DMS53 (cell line): ENCODE measurements around the gene EBF4.

Source experiments
- DNase-seq: peaks from one replicate; lab custom pipeline; 2025; lab: John Stamatoyannopoulos, UW

EBF4 gene

GRCh38 chr20:2700913-2701620 is 8.5 kb downstream of the EBF4 start:
- DNase-seq = no peak

DNA sequence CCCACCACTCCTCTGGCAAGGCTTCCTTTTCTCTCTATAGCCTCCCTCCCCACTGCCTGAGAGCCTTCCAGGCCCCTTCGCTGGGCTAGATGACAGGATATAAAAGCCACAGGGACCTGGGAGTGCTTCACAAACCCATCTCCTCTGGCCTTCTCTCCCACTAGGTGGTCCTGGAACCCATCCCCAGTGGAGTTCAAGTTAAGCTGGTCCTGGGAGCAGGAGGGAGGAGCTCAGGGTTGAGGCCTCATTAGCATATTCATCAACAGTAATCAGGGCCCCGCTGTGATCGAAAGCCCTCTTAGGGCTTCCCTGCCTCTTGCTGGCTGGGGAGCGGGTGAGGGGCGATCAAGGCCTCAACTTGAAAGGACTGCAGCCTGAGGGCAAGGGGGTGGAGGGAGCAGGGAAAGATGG is 9.1 kb downstream of the EBF4 start:
- DNase-seq = no peak

GRCh38 chr20:2703716-2704475 is 11.3 kb downstream of the EBF4 start:
- DNase-seq = no peak

- no peak for DNase-seq
These were observed 13.5 kb downstream of the EBF4 start for GRCh38 chr20:2705931-2706645.

DNA sequence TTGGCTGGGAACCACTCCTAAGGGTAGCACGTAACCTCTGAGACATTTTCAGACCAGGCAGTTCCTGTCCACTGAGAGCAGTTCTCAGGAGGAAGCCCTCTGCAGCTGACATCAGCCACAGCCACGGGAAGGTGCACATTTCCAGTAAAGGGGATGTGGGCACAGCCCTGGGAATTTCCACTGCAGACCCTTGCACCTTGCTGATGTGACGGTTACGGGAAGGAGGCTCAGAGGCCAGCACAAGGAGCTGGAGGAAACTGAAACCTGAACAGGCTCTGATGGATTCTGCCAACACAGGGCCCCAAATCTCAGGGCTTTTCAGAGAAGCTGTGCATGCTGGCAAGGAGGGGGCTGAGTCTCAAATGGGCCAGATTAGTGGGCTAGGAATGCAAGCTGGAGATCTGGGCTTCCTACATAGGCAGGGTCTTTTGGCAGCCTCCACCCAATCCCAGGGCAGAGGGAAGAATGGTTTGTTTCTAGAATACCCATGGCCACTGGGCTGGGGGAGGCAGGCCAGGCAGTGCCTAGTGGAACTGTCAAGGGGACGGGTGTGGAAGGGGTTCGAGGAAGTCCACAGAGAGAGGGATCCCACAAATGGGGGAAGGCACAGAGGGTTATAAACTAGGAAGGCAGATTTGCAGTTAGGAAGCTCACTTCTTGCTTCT is 14.2 kb downstream of the EBF4 start:
- no peak for DNase-seq

DNA sequence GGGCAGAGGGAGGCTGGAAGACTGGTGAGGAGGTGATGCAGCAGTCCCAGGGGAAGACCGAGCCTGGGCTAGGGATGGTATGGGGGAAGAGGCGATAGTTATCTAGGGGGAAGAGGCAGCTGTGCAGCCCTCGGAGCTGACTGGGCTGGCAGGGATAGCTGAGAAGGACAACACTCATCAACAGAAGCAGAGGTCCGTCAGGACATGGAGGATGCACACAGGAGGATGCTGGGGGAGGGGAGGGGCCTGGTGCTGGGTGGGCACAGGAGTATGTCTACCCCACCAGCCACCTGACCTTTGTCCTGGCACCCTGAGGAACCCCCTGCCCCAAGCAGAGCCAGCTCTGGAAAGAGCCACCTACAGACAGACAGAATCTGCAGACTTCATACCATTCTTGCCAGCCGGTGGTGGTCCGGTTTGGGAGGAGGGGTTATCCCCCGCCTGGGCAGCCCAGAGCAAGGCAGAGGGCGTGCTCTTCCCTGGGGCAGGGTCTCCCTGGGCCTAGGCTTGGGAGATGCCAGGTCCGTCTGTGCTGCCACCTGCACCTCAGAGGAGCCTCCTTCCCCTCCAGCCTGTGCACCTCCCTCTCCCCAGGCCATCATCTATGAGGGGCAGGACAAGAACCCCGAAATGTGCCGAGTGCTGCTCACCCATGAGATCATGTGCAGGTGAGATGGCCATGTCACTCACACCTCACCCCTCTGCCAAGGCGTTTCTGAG is 14.9 kb downstream of the EBF4 start:
- DNase-seq = no peak

GRCh38 chr20:2708073-2708415 is 15.5 kb downstream of the EBF4 start:
- no peak for DNase-seq

- no peak for DNase-seq
These were observed 16.1 kb downstream of the EBF4 start for GRCh38 chr20:2708665-2709064.

DNA sequence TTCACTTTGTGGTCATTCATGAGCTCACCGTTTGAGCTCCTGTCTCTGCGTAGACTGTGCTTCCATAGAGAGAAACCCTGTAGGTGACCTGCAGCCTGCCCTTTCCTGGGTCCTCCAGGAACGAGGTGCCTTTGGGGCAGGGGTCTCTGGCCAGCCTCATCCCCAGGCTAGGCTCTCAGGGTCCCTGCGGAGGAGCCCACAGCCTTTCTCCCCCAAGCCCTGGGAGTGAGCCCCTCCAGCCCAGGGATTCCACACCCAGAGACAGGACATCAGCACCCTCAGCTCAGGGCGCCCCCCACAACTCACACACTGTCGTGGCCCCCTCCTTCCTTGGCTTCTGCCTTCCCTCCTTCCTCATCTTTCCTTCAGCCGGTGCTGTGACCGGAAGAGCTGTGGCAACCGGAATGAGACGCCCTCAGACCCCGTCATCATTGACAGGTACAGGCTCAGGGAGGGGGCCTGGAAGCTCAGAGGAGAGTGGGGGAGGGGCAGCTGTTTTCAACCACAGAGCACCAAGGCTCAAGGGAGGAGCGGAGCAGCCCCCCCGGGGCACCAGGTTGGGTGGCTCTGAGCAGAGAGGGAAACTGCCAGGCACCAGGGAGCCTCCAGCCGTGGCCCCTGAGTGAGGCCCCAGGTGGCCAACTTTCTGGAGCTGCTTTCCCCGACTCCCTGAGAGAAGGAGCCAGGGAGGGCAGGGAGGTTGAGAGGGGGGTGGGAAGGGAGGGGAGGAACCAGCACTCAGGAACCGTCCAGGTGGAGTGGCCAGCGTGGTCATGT is 16.8 kb downstream of the EBF4 start:
- no peak for DNase-seq

GRCh38 chr20:2713285-2713684 is 20.7 kb downstream of the EBF4 start:
- peak; percentile 30 for DNase-seq

DNA sequence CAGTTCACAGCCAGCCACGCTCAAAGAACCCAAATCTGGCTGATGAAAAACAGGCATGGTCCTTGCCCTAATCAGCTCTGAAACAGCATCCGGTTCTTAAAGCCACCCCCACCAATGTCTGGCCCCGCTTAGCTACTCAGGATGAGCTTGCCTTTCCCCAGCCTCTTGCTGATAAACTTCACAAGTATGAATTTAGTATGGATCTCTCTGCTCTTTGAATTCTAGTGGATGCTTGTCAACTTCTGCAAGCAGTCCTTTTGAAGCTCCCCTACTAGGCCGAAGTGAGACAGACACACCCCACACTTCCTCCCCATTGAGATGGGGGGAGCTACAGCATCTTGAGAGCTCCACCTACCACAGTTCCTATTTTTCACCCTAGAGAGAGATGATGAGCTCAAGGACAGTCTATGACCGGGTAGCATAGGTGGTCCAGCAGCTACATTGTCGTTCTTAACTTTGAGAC is 36.7 kb downstream of the EBF4 start:
- DNase-seq = no peak

DNA sequence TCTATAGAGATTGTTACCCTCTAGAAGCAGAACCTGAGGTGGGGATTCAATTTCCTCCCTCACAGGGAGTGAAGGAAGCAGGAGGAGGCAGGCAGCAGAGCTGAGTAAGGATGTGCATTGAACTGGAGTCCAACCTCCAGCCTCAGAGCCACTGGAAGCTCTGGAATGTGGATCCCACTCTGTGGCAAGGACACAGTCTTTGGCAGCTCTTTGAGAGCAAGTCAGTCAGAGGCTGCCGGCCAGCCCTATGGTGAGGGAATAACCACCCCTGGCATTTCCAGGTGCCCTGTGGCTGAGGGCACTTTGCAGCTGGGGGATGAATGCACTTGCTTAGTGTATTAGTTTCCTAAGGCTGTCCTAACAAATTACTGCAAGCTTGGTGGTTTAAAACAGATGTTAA is 37.2 kb downstream of the EBF4 start:
- no peak for DNase-seq

DNA sequence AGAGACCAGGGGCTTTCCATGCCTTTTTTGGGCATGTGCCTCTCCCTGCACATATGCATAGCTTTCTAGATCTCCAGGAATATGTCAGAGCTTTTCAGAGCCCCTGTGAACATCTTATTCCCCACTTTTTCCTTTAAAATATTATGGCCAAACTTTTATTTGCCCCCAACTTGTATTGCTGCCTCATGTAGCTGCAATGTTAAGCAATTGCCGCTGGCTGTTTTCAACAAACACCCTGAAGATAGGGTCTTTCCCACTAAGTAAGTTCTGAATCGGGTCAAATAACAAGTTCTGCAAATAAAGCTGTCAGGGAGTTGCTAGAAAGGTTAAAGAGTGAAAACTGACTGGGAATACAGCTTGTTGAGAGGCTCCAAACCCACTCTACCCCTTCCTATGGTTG is 42.3 kb downstream of the EBF4 start:
- no peak for DNase-seq

GRCh38 chr20:2736441-2736840 is 43.9 kb downstream of the EBF4 start:
- DNase-seq = no peak

- DNase-seq = no peak
These were observed 45.9 kb downstream of the EBF4 start for GRCh38 chr20:2738331-2739041.

DNA sequence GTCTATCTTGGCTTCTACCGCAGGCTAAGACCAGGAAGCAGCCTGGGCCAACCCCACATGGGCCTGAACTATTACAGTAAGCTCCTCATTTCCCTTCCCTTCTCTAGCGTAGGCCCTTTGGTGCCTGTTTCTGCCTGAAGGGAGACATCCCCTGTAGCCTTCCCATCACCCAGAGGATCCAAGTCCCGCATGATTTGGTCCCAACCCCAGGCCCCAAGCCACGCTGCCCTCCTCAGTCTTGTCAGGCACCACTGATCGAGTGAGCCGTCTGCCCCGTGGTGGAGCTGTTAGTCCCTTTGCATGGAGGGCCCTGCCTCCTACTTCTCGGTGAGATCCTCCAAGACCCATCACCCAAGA is 46.4 kb downstream of the EBF4 start:
- no peak for DNase-seq

DNA sequence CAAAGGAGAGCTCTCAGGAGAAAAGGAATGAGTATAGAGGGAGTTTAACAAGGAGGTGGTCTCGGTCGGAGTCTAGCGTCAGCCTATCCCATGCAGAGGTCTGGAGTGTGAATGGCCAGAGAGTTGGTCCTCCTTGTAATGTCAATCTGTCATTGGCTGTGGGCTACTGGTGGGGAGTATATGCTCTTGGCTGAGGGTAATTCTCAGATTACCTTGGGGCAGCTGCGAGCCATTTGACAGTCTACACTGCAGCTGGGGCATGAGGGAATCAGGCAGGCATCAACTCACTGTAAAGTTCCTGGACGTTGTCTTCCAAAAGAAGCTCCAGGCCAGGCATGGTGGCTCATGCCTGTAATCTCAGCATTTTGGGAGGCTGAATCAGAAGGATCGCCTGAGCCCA is 48.1 kb downstream of the EBF4 start:
- no peak for DNase-seq

- no peak for DNase-seq
These were observed 48.9 kb downstream of the EBF4 start for GRCh38 chr20:2741463-2741862.

GRCh38 chr20:2741881-2742280 is 49.3 kb downstream of the EBF4 start:
- DNase-seq = no peak

DNA sequence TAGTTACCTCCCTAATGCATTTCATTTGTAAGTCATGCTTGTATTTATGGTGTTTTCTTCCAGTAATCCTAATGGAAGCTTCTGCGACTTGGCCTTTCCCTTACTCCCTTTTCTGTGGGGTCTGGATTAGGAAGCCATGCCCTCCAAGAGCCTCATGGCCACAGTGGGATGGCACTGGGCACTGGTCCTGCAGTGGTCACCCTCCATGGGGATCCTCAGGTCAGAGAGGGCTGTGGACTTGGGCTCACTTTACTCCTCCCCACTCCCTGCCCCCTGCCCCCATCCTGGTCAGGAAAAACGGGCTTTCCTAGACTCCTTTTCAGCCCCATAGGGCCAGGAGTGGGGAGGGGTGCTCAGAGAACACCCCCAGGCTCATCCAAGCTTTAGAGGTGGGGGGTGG is 49.9 kb downstream of the EBF4 start:
- DNase-seq = no peak
